HG03103 (cell line): ENCODE data around the gene HERC3.
A peak's percentile ranks its signal among the peaks of the same experiment; 100 is the strongest.

ENCODE experiments used
- ATAC-seq: cut with Tn5 transposase; IDR thresholded peaks from one replicate; pipeline ENCODE4 v1.9.1; 2021; ENCODE audit warnings: low read depth; ENCODE audit not compliant: unreplicated experiment

The HERC3 gene

DNA sequence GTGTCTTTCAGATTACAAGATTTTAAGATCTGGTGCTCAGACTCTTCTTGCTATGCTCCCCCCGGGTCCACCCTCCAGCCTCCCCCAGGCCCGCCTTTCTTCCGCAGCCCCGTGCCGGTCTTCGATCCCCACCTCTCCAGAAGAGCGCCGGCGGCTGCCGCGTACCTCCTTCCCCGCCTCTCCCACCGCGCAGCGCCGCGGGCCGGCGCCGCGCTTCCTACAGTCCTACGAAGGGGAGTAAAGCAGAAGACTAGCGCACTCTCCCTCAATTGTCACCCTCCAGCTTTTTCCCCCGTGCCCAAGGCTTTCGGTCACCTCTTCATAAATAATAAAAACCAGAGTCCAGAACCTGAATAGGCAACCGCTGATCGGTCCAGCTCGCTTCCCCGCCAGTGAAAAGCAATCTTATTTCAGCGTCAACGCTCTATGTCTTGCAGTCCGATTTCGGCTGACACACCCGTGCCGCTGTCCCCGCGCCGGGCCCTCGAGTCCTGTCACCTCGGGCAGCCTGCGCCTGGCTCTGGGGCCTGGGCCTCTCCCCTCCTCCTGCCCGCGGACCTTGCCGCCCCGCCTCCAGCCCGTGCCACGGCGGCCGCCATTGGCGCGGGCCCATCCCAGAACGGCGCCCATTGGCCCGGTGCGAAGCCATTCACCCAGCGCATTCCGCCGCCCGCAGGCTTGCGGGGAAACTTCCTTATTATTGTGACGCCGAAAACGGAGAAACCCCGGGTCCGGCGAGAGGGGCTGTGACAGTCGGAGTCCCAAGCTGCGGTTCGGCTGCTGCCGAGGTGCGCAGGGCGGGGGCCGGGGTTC lies at the start of gene HERC3:
Gene HERC3 (plus strand): TSS at position 694 of the 813 bp plus-strand sequence. CDS start 13,344 bp downstream, outside the sequence.
- peak; percentile 94 for ATAC-seq

DNA sequence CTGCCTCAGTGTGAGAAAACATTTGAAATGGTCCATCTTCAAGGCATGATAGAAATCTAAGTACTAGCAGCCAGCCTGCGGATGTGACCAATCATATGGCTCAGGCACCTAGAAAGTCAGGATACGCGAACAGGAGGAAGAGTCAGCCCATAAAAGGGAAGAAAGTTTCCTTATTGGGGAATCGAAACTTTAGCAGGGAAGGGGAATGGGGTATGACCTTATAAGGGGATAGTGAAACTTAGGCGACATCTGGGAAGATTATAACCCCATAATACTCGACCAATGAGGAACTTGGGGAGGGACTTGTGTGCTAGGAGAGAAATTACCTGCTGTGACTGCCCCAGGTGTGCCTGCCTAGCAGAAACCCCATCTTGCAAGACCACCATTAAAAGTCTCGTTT lies 42.5 kb upstream of the HERC3 start:
- ATAC-seq, result no peak

DNA sequence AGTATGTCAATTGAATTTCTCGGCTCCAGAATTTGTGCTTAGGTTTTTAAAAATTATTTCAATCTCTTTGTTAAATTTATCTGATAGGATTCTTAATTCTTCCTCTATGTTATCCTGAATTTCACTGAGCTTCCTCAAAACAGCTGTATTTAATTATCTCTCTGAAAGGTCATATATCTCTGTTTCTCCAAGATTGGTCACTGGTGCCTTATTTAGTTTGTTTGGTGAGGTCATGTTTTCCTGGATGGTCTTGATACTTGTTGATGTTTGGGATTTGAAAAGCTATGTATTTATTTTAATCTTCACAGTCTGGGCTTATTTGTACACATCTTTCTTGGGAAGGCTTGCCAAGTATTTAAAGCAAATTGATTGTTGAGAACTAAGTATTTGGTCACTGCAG lies 24.7 kb upstream of the HERC3 start:
- ATAC-seq, result no peak

DNA sequence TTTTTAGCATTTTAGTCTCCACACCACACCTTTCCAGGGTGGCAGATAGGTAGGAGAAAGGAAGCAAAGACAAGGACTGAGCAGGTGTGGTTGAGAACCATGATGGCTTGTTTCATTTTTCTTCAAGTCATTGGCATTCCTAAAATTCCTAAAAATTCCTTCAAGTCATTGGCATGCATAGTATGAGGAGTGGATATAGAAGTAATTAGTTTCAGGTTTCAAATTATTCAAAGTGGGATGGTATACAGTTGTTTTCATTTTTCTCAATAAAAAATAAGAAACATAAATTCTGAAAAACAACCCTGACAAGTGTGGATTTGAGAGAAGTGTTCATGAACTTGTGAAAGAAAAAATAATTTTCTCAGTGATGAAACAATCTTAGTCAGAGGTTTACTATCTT lies 22.3 kb upstream of the HERC3 start:
- ATAC-seq, result no peak

- ATAC-seq, result no peak
Measured at GRCh38 chr4:88573276-88573980, 18.9 kb upstream of the HERC3 start.

DNA sequence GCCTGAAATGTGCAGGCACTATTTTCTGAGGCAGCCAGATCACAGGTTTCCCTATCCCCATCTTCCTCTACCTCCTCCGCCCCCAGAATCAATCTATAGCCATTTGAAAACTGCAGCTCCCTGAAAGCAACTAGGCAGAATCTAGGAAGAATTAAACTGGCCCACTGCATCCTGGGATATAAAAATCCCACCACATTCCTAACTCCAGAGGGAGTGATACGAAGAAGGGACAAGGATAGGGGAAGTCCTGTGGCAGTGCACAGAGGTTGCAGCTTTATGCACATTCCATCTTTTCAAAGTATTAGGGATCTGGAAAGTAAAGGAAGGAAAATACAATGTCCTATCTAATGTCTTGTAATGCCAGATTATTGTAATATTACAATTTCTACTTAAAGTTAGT lies 18.3 kb upstream of the HERC3 start:
- ATAC-seq, result no peak

DNA sequence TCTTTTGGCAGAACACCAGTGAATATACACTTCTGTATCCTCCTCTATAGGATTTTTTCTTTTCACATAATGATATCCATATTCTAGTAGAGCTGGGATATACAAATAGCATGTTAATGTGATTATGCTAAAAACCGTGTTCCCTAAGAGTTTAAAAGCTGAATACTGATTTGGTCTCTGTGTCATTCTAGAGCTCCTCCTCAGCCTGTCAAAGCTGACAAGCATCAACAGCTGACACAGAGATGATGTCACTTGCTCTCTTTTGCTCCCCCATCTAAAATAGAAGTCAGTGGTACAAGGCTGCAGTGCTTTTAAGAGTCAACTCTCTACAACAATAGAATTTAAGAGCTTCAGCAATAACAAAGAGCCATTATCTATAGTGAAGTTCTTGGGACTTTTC lies 17.1 kb upstream of the HERC3 start:
- ATAC-seq, result no peak

DNA sequence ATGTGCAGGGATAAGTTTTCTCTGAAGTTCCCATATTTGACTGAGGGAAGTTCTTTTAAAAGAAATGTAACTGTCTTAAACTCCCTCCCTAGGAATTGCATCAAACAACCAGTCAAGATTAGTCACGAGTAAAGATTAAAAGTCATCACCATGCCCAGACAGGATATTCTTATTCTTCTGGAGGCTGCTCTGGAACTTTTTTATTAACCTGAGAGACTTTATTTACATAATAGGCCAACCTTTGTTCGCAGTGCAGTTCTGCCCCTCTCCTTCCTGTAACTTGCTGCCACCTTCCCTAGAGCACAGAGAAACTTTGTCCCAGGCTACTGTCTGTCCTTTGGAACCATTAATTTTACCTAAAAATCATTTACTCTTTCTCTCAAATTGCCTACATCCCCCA lies 9.8 kb upstream of the HERC3 start:
- ATAC-seq, result no peak

GRCh38 chr4:88583631-88584470 lies 8.4 kb upstream of the HERC3 start:
- ATAC-seq, result no peak

- no peak for ATAC-seq
Measured at GRCh38 chr4:88584471-88584900, 7.8 kb upstream of the HERC3 start.

GRCh38 chr4:88585917-88586316 lies 6.4 kb upstream of the HERC3 start:
- no peak for ATAC-seq

GRCh38 chr4:88587306-88587705 lies 5.0 kb upstream of the HERC3 start:
- no peak for ATAC-seq

GRCh38 chr4:88592600-88593448 lies 544 bp downstream of the HERC3 start:
- peak; percentile 75 for ATAC-seq

- ATAC-seq, result no peak
Measured at GRCh38 chr4:88597970-88598660, 5.8 kb downstream of the HERC3 start.

DNA sequence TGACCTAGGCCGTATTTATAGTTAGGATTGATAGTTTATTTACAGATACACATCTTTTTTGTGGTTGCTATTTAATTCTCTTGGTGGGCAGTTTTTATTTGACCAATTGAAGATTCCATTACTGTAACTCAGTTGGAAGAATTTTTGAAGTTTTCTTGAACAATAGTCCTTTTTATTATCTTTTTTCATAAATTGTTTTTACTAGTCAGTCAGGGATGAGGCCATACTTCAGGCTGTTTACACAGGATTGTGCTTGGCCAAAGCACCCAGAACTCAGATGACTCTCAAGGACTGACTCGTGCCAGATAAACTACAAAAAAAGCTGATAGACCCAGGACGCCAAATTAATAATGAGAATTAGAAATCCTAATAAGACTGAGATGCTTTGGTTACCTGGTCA lies 7.0 kb downstream of the HERC3 start:
- ATAC-seq, result no peak

GRCh38 chr4:88599714-88600113 lies 7.4 kb downstream of the HERC3 start:
- ATAC-seq, result no peak

- ATAC-seq, result no peak
Measured at GRCh38 chr4:88600176-88600838, 8.0 kb downstream of the HERC3 start.

DNA sequence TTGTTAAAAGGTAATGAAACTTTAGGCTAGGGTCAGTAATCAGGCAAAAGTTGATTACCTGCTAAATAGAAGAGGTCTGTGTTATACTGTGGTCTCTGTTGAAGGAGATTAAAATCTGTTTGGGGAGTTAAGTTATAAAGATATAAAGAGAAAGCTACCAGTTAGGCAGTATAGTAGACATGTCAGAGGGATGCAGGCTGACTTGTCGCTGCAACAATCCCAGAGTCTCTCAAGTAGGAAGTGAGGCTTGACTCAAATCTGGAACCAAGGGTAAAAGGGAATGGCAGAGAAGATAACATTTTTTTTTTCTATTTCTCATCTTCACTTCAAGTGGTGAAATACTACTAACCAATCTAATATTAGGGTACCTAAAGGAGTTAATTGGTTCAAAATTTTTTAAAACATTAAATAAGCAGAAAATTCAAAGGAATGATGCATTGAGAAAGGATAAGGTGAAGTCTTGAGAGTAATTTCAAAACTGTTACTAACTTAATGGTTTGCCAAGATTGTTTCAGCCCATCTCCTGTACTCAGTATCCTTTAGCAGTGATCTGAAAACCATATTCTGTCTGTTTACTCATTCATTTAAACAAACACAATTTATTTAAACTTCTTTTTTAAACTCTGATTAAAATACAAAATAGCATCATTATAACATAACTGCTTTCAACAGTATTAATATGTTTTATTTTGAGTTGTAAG lies 12.8 kb downstream of the HERC3 start:
- ATAC-seq, result no peak
